HG02642 (cell line): Measurements from ENCODE around the gene ARRB1.
"Not testable (repeated sequence)": the region's sequence is repeated elsewhere in the genome, so short reads cannot be mapped to it uniquely, and the experiment has no call there.

ENCODE experiments used
- ATAC-seq: cut with Tn5 transposase; IDR thresholded peaks from one replicate; pipeline ENCODE4 v1.9.1; 2021; ENCODE audit warnings: mild to moderate bottlenecking; ENCODE audit not compliant: unreplicated experiment, poor library complexity

ARRB1 gene

DNA sequence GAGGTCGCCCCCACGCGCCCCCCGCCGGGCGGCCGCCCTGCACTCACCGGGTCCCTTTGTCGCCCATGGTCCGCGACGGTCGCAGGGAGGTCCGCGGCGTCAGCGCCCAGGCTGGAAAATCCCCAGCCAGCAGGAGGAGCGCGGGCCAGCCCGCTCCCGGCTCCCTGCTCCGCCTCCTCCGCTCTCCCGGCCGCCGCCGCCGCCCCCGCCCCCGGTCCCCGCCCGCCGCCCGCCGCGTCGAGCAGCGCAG is at the start of gene ARRB1:
Gene ARRB1 (minus strand): TSS at position 121 of the 250 bp plus-strand sequence. CDS start 54 bp downstream, at position 67.
- ATAC-seq = no peak

DNA sequence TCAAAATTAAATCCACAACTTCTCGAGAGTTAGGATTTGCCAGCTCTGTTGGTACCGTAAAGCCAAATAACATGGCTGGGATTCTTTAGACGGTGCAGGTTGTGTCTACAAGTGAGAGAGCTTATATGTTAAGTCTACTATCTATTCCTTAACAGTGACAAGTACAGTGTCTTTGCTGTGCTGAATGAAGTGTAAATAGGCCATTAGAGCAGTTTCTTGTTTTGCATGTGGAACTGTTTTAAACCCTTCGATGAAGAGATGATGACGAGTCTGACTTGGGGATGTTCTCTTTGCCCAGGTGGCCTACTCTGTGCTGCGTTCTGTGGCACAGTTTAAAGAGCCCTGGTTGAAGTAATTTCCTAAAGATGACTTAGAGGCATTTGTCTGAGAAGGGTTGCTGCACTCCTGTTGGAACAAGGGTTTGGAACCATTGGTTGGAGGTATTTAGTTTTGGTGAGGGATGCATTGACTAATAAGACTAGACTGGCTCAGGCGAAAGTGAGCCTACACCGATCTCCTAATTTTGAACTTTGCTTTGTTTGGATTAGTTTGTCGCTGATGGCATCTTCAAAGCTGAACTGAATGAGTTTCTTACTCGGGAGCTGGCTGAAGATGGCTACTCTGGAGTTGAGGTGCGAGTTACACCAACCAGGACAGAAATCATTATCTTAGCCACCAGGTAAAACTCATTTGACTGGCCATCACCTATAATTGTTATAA is 48.8 kb upstream of the ARRB1 start:
- no peak for ATAC-seq

DNA sequence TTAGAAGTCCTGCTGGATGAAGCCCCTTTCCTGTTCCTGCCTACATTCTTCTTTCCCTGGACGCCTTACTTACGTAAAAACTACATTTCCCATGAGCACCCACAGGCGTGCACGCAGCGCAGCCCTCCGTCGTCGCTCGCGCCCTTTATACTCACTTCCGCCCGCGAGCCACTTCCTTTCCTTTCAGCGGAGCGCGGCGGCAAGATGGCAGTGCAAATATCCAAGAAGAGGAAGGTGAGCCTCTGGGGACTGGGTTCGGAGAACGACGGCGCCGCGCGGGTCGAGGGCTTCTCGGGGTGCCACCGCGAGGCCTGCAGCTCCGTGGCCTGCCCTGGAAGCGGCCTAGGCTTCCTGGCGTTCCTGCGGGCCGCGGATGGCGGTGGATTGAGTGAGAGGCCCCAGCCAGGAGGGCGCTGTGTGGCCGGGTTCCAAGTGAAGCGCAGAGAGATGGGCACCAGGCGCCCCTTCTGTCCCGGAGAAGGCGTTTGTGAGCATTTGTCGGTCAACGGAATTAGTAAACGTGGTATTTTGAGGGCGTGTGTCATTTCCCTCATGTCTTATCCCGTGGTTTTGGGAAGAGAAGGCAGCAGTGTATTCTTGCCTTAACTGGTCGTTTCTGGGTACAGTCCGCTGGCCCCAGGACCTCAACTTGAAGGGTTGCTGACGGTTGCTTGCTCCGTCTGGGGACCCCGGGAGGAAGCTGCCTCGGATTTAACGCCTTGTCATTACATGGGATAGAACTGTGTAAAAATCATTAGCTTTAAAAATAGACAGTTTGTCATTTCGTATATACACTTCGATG is 48.1 kb upstream of the ARRB1 start, which contains the start of gene RPS3:
Gene RPS3 (plus strand): TSS at position 175 of the 802 bp plus-strand sequence. CDS start 30 bp downstream, at position 205.
- ATAC-seq = peak; percentile 93

- peak; percentile 7 for ATAC-seq
Observed at GRCh38 chr11:75398906-75399305, 47.4 kb upstream of the ARRB1 start.

DNA sequence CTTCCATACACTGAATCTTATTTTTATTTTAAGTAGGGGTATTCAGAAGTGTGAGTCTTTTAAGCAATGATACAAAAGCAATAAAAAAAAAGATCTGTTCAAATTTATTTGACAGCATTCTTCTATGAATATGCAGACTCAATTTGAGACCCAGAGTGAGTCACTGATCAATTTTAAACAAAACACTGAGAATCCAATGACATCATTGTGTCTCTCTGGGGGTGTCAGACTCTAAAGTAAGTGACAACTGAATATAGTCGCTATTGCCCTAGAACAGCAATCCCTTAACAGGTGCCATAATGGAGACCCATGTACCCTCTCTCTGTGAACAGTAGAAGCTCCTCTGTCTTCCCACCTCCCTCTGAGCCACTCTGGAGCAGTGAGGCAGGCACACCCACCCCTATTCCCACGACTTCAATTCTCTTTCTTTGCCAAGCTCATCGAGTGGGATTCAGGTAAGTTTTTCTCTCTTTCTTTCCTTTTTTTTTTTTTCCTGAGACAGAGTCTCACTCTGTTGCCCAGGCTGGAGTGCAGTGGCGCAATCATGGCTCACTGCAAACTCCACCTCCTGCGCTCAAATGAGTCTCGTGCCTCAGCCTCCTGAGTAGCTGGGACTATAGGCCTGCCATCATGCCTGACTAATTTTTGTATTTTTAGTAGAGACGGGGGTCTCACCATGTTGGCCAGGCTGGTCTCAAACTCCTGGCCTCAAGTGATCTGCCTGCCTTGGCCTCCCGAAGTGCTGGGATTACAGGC is 42.8 kb upstream of the ARRB1 start:
- no peak for ATAC-seq

- no peak for ATAC-seq
Observed at GRCh38 chr11:75389925-75390324, 38.5 kb upstream of the ARRB1 start.

DNA sequence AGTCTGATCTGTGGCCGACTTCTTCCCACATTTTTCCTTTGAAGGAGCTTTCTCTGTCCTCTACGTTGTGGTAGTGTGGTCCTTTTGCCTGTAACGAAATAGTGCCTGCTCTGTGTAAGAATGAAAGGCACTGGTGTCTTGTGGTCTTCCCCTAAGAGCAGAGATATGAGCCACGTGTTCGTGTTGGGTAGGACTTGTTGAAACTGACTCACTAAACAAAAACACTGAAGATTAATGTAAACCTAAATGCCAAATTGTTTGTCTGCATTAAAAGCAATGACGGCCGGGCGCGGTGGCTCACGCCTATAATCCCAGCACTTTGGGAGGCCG is 37.8 kb upstream of the ARRB1 start:
- no peak for ATAC-seq

- peak; percentile 58 for ATAC-seq
Observed at GRCh38 chr11:75388386-75389275, 37.2 kb upstream of the ARRB1 start.

DNA sequence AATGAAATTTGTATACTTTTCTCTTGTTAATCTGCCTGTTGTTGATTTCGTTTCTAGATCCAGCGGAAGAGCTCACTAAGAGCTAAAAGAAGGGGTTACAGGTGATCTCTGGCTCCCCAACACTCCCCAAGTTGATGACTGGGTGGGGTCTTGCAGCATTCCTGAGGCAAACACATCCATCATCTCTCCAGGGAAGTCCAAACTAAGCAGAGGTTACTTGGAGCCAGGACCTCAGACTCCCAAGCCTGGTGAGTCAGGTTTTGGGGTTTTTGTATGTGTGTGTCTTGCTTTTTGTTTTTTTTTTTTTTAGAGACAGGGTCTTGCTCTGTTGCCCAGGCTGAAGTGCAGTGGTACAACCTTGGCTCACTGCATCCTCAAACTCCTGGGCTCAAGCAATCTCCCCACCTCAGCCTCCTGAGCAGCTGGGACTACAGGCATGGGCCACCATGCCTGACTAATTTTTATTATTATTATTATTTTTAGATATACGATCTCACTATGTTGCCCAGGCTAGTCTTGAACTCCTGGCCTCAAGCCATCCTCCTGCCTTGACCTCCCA is 36.4 kb upstream of the ARRB1 start:
- no peak for ATAC-seq

- no peak for ATAC-seq
Observed at GRCh38 chr11:75386942-75387630, 35.6 kb upstream of the ARRB1 start.

GRCh38 chr11:75384438-75385080 is 33.1 kb upstream of the ARRB1 start:
- ATAC-seq = peak; percentile 52

GRCh38 chr11:75383246-75383645 is 31.8 kb upstream of the ARRB1 start:
- no peak for ATAC-seq

DNA sequence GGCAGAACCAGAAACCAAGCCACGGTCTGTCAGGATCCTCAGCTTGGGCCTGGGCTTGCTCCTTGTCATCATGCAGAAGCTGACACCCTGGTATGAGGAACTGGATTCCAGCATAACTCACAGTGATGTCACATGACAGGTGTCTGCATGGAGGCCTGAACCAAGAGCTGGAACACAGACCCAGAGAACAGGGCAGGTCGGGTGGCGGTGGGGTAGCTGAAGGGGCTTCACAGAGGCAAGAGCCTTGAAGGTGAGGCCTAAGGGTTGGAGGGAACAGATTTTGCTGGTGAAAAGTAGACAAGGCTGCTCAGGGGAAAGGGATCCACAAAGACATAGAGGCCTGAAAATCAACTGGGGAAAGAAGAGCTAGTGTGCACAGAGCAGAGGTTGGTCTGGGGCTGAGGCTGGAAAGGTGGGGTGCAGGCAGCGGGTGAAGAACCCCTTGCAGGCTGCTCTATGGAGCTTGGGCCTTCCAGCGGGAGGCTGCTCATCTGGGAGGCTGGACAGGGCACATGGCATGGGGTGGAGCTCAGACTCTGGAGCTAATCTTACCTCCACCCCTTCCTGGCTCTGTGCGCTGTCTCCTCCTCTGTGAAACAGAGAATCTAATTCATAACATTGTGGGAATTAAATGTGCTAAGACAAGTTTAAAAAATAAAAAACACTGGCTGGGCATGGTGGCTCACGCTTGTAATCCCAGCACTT is 29.4 kb upstream of the ARRB1 start:
- ATAC-seq = no peak

DNA sequence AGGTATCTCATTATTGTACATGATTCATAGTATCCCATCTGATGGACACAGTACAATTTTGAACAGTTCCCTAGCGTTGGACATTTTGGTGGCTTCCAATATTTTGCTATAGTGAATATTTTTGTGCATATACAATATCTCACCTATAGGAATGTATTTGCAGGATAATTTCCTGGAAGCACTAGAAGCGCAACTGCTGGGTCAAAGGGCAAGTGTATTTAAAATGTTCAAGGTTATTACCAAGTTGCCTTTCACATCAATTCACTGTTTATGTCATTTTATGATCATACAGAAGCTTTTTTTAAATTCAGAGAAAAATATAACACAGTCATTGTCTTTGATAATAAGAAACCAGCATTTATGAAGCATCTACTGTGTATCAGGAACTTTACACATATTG is 28.8 kb upstream of the ARRB1 start:
- no peak for ATAC-seq

- ATAC-seq = not testable (repeated sequence)
Observed at GRCh38 chr11:75378776-75379175, 27.3 kb upstream of the ARRB1 start.

- no peak for ATAC-seq
Observed at GRCh38 chr11:75376175-75376574, 24.7 kb upstream of the ARRB1 start.

DNA sequence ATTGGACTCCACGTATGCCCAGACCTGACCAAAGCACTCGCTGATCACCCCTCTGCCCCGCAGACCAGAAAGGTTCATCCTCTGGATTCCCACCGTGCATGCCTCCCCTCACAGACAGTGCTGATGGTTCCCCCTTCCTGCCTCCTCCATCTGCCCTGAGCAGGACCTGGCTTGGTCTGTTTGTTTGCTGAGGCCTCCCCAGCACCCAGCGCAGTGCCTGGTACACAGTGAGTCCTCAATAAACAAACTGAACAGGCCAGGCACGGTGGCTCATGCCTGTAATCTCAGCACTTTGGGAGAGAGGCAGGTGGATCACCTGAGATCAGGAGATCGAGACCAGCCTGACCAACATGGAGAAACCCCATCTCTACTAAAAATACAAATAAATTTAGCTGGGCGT is 24.2 kb upstream of the ARRB1 start:
- no peak for ATAC-seq

GRCh38 chr11:75374646-75375045 is 23.2 kb upstream of the ARRB1 start:
- ATAC-seq = no peak
